H9 (cell line): Measurements from ENCODE around the gene ABHD4. TPM values are rescaled to one million over a fixed set of nuclear protein-coding genes. Genes with fewer than 3 reads are reported as not detected.
"Not testable (repeated sequence)": the region's sequence is repeated elsewhere in the genome, so short reads cannot be mapped to it uniquely, and the experiment has no call there.

Source experiments
- DNase-seq: peaks from one replicate; pipeline ENCODE4 v3.0.0-alpha.2; 2017
- H2AFZ ChIP-seq: one replicate; pipeline ENCODE4 v1.6.1; 2013; ENCODE audit warnings: mild to moderate bottlenecking, low read length, control low read depth, moderate library complexity
- H2AK5ac ChIP-seq: 2 replicates; pipeline ENCODE4 v1.6.1; 2013; ENCODE audit warnings: low read length, control low read depth, mixed read lengths; ENCODE audit not compliant: insufficient read length
- H2BK120ac ChIP-seq: one replicate; pipeline ENCODE4 v1.6.1; 2013; ENCODE audit warnings: low read depth, mild to moderate bottlenecking, low read length, control low read depth, inconsistent platforms; ENCODE audit not compliant: poor library complexity, severe bottlenecking
- H2BK12ac ChIP-seq: 2 replicates; pipeline ENCODE4 v1.6.1; 2013; ENCODE audit warnings: low read length, control low read depth, mixed read lengths, low read depth; ENCODE audit not compliant: insufficient read length
- H2BK15ac ChIP-seq: 2 replicates; pipeline ENCODE4 v1.6.1; 2013; ENCODE audit warnings: low read depth, low read length, control low read depth
- H2BK20ac ChIP-seq: one replicate; pipeline ENCODE4 v1.6.1; 2013; ENCODE audit warnings: low read depth, mild to moderate bottlenecking, low read length, control low read depth, inconsistent platforms; ENCODE audit not compliant: poor library complexity, severe bottlenecking
- H2BK5ac ChIP-seq: 2 replicates; pipeline ENCODE4 v1.6.1; 2013; ENCODE audit warnings: low read length, control low read depth, mixed read lengths; ENCODE audit not compliant: insufficient read length
- H3K14ac ChIP-seq: 2 replicates; pipeline ENCODE4 v1.6.1; 2013; ENCODE audit warnings: low read length, control low read depth; ENCODE audit not compliant: insufficient read depth
- H3K18ac ChIP-seq: 2 replicates; pipeline ENCODE4 v1.6.1; 2013; ENCODE audit warnings: low read depth, mild to moderate bottlenecking, mixed read lengths, low read length, control low read depth; ENCODE audit not compliant: insufficient read length
- H3K23ac ChIP-seq: 2 replicates; pipeline ENCODE4 v1.6.1; 2013; ENCODE audit warnings: low read length, control low read depth, mixed read lengths, low read depth; ENCODE audit not compliant: insufficient read length
- H3K23me2 ChIP-seq: 2 replicates; pipeline ENCODE4 v1.6.1; 2013; ENCODE audit warnings: low read depth, mild to moderate bottlenecking, mixed read lengths, low read length, control low read depth; ENCODE audit not compliant: insufficient read length, poor library complexity, severe bottlenecking
- H3K27ac ChIP-seq: 2 replicates; pipeline ENCODE4 v1.5.1; 2013; ENCODE audit warnings: low read length, control low read depth, mixed read lengths, low read depth; ENCODE audit not compliant: insufficient read length
- H3K27me3 ChIP-seq: 2 replicates; pipeline ENCODE4 v1.6.1; 2013; ENCODE audit warnings: low read length, control low read depth, inconsistent platforms; ENCODE audit not compliant: insufficient read depth
- H3K4ac ChIP-seq: 2 replicates; pipeline ENCODE4 v1.6.1; 2013; ENCODE audit warnings: low read depth, mild to moderate bottlenecking, control low read depth, inconsistent platforms, low read length, moderate library complexity
- H3K4me1 ChIP-seq: 2 replicates; pipeline ENCODE4 v1.6.1; 2013; ENCODE audit warnings: low read length, control low read depth, inconsistent platforms; ENCODE audit not compliant: insufficient read depth
- H3K4me2 ChIP-seq: 2 replicates; pipeline ENCODE4 v1.6.1; 2013; ENCODE audit warnings: low read length, control low read depth, mixed read lengths; ENCODE audit not compliant: insufficient read length, insufficient read depth
- H3K56ac ChIP-seq: 2 replicates; pipeline ENCODE4 v1.6.1; 2013; ENCODE audit warnings: low read depth, mild to moderate bottlenecking, mixed read lengths, low read length, control low read depth; ENCODE audit not compliant: insufficient read length
- H3K79me1 ChIP-seq: 2 replicates; pipeline ENCODE4 v1.6.1; 2013; ENCODE audit warnings: low read depth, mild to moderate bottlenecking, moderate library complexity, low read length, control low read depth, inconsistent platforms; ENCODE audit not compliant: insufficient read depth, poor library complexity, severe bottlenecking
- H3K79me2 ChIP-seq: 2 replicates; pipeline ENCODE4 v1.6.1; 2013; ENCODE audit warnings: low read length, control low read depth, inconsistent platforms; ENCODE audit not compliant: insufficient read depth
- H3K9ac ChIP-seq: 2 replicates; pipeline ENCODE4 v1.6.1; 2013; ENCODE audit warnings: low read length, control low read depth, mixed read lengths; ENCODE audit not compliant: insufficient read length; ENCODE audit errors: extremely low read depth
- H3K9me3 ChIP-seq: one replicate; pipeline ENCODE4 v1.6.1; 2013; ENCODE audit warnings: low read depth, low read length, inconsistent platforms; ENCODE audit not compliant: control insufficient read depth
- H3T11ph ChIP-seq: one replicate; pipeline ENCODE4 v1.6.1; 2013; ENCODE audit warnings: mild to moderate bottlenecking, low read length, control low read depth, inconsistent platforms
- H4K20me1 ChIP-seq: one replicate; pipeline ENCODE4 v1.6.1; 2013; ENCODE audit not compliant: control insufficient read depth, insufficient read length, insufficient read depth
- H4K5ac ChIP-seq: 2 replicates; pipeline ENCODE4 v1.6.1; 2013; ENCODE audit warnings: low read depth, mild to moderate bottlenecking, mixed read lengths, low read length, control low read depth; ENCODE audit not compliant: insufficient read length
- H4K8ac ChIP-seq: replicated peaks from 2 replicates; pipeline ENCODE4 v1.6.1; 2013; ENCODE audit warnings: low read length, control low read depth, mixed read lengths, low read depth; ENCODE audit not compliant: insufficient read length
- H4K91ac ChIP-seq: 2 replicates; pipeline ENCODE4 v1.6.1; 2013; ENCODE audit warnings: low read depth, mild to moderate bottlenecking, moderate library complexity, mixed read lengths, low read length, control low read depth; ENCODE audit not compliant: insufficient read length
- H3K27ac Mint-ChIP-seq, 3 experiments: 2 replicates in 2 of 3; 3 replicates in 1 of 3; pipeline ENCODE4 v1.8.0; 2020 to 2021; ENCODE audit warnings: mixed read lengths in 3 of 3, mild to moderate bottlenecking in 1 of 3, moderate library complexity in 1 of 3
- H3K27me3 Mint-ChIP-seq: 2 replicates; pipeline ENCODE4 v1.8.0; 2021; ENCODE audit warnings: low read depth, mild to moderate bottlenecking, moderate library complexity, mixed read lengths
- H3K36me3 Mint-ChIP-seq, 3 experiments: 2 replicates in 2 of 3; 3 replicates in 1 of 3; pipeline ENCODE4 v1.8.0; 2020 to 2021; ENCODE audit warnings: low read depth in 3 of 3, mixed read lengths in 3 of 3; ENCODE audit not compliant: insufficient read depth in 1 of 3
- H3K4me1 Mint-ChIP-seq, 2 experiments: 2 replicates each; pipeline ENCODE4 v1.8.0; 2020; ENCODE audit warnings: mixed read lengths in 2 of 2
- H3K4me3 Mint-ChIP-seq, 2 experiments: 2 replicates in 1 of 2; 3 replicates in 1 of 2; pipeline ENCODE4 v1.8.0; 2020 to 2021; ENCODE audit warnings: mild to moderate bottlenecking in 2 of 2, mixed read lengths in 2 of 2, moderate library complexity in 1 of 2
- H3K9me3 Mint-ChIP-seq, 2 experiments: 2 replicates in 1 of 2; 3 replicates in 1 of 2; pipeline ENCODE4 v1.8.0; 2020; ENCODE audit warnings: mild to moderate bottlenecking in 2 of 2, mixed read lengths in 2 of 2, moderate library complexity in 1 of 2
- WGBS: extraction: QIAGEN DNeasy Blood & Tissue Kit; methylation state at CpG from one replicate; pipeline ENCODE4 v1.1.7; 2013; ENCODE audit warnings: missing lambda C conversion rate, low lambda C conversion rate, mixed read lengths; ENCODE audit not compliant: insufficient read length; ENCODE audit errors: extremely low coverage; 5-methylcytosine and 5-hydroxymethylcytosine counted together
- total RNA-seq: library from RNA; stranded (reverse); gene quantifications from 2 replicates; pipeline ENCODE4 v1.2.1, GENCODE V29; 2021
- TF ChIP-seq, protein P1 (sequence below): fragments of 200-600 bp; sonication (generic); conservative IDR thresholded peaks from 3 replicates; pipeline ENCODE4 v1.8.0; 2021; ENCODE audit warnings: antibody characterized with exemption, mild to moderate bottlenecking

Gene ABHD4
- total RNA-seq, 1 experiment from 2014 or later = 21.8 TPM

- H3K9ac ChIP-seq = no peak overlapping the region
- DNase-seq = no peak
- no peak overlapping the region for H4K5ac ChIP-seq
Measured at GRCh38 chr14:22553445-22553844, 44.7 kb upstream of the ABHD4 start.

GRCh38 chr14:22553861-22554497, 44.1 kb upstream of the ABHD4 start:
- H3K4me1 ChIP-seq, H3K23ac ChIP-seq, H3K9me3 ChIP-seq, H2BK120ac ChIP-seq, H3K4ac ChIP-seq, H4K20me1 ChIP-seq, H3K18ac ChIP-seq, H3K56ac ChIP-seq, H2BK15ac ChIP-seq, H3K27ac ChIP-seq, H2AK5ac ChIP-seq, H2BK5ac ChIP-seq, H3K27me3 Mint-ChIP-seq, H3T11ph ChIP-seq, H2BK20ac ChIP-seq, H3K9ac ChIP-seq, H3K9me3 Mint-ChIP-seq, H3K23me2 ChIP-seq, H3K4me2 ChIP-seq, H2AFZ ChIP-seq, H4K8ac ChIP-seq, H3K36me3 Mint-ChIP-seq, H4K91ac ChIP-seq, H4K5ac ChIP-seq, H3K79me2 ChIP-seq, H3K79me1 ChIP-seq, H3K4me3 Mint-ChIP-seq, H3K27ac Mint-ChIP-seq, H2BK12ac ChIP-seq, H3K27me3 ChIP-seq, DNase-seq, H3K14ac ChIP-seq: not testable (repeated sequence)
- WGBS = no CpG with 5 or more reads among the region's 14 CpGs
- H3K4me1 Mint-ChIP-seq = peaks cover 47 to 49% of the 10 kb centered on the region in 2 experiments

More at GRCh38 chr14:22553445-22553844, 44.7 kb upstream of the ABHD4 start:
- no peaks in the 10 kb centered on the region for H3K79me2 ChIP-seq
- no peak overlapping the region for H3K4ac ChIP-seq
- Mint-ChIP-seq H3K27ac (no peak overlapping the region), H3K4me1 (peaks cover 43 to 45% of the 10 kb centered on the region in 2 experiments), H3K36me3 (no peaks in the 10 kb centered on the region), H3K4me3 (no peak overlapping the region), H3K9me3 (no peaks in the 10 kb centered on the region), H3K27me3 (peaks cover 3% of the 10 kb centered on the region; the same call in 1 of the 2 replicates)
- H3K18ac ChIP-seq = no peak overlapping the region
- H2AFZ ChIP-seq = no peak overlapping the region
- H3K56ac ChIP-seq = no peak overlapping the region
- no peak overlapping the region for H2BK12ac ChIP-seq
- H4K8ac ChIP-seq = no peak overlapping the region
- no peak overlapping the region for H2BK20ac ChIP-seq
- H2BK5ac ChIP-seq = no peak overlapping the region
- TF ChIP-seq, protein P1, sequence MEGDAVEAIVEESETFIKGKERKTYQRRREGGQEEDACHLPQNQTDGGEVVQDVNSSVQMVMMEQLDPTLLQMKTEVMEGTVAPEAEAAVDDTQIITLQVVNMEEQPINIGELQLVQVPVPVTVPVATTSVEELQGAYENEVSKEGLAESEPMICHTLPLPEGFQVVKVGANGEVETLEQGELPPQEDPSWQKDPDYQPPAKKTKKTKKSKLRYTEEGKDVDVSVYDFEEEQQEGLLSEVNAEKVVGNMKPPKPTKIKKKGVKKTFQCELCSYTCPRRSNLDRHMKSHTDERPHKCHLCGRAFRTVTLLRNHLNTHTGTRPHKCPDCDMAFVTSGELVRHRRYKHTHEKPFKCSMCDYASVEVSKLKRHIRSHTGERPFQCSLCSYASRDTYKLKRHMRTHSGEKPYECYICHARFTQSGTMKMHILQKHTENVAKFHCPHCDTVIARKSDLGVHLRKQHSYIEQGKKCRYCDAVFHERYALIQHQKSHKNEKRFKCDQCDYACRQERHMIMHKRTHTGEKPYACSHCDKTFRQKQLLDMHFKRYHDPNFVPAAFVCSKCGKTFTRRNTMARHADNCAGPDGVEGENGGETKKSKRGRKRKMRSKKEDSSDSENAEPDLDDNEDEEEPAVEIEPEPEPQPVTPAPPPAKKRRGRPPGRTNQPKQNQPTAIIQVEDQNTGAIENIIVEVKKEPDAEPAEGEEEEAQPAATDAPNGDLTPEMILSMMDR = no peak
- no peak overlapping the region for H3K4me2 ChIP-seq
- H3K4me1 ChIP-seq = peaks cover 6% of the 10 kb centered on the region; the same call in 1 of the 2 replicates
- no peaks in the 10 kb centered on the region for H3K23me2 ChIP-seq
- no peak overlapping the region for H3K23ac ChIP-seq
- no peak overlapping the region for H4K91ac ChIP-seq
- no peaks in the 10 kb centered on the region for H4K20me1 ChIP-seq
- H3K9me3 ChIP-seq = no peaks in the 10 kb centered on the region
- no peak overlapping the region for H2BK15ac ChIP-seq
- H3K14ac ChIP-seq = no peak overlapping the region
- H3T11ph ChIP-seq = no peak overlapping the region
- H3K27ac ChIP-seq = no peak overlapping the region
- no peak overlapping the region for H2BK120ac ChIP-seq
- no peak overlapping the region for H2AK5ac ChIP-seq
- no peaks in the 10 kb centered on the region for H3K79me1 ChIP-seq
- WGBS = no CpG with 5 or more reads among the region's 5 CpGs
- H3K27me3 ChIP-seq = no peaks in the 10 kb centered on the region
